ENCODE results near the gene POLR2A. TPM values are rescaled to one million over a fixed set of nuclear protein-coding genes. Genes with fewer than 3 reads are reported as not detected.
"Not testable (repeated sequence)": the region's sequence is repeated elsewhere in the genome, so short reads cannot be mapped to it uniquely, and the experiment has no call there.

Gene POLR2A
- total RNA-seq, 1 experiment from 2014 or later: 89.6 TPM

DNA sequence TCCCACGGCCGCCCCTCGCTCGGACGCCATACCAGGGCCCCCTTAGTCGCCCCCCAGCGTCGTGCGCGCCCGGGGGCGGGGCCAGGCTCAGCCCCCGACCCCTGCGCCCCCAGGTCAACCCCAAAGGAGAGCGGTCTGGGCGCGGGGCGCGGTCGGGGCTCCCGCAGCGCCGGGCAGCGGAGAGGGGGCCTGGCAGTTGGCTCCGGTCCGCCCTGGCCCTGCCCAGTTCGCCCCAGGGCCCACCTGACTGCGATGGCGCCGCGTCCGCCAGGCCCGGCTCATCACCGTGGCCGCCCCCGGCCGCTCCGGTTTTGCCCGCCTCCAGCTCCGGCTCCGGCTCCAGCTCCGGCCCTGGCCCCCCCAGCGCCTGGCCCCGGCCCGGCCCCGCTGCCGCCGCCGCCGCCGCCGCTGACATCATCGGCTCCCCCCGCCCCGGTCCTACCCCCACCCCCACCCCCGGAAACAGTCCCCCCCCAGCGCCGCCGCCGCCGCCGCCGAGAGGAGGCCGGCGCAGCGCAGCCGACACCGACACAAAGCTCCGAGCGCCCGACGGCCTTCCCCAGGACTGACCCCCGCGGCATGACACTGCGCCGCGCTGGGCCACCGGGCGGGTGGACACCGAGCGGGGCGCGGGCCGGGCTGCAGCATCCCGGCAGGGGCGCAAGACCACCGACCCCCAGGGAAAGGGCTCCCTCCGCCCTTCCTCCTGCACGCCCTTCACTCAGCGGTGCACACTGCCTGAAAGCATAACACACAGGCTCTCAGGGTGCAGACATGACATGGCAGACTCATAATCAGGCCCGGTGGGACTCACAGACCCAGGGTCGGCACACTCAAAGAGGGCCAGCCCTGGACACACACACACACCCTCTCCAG, 4.7 kb upstream of the POLR2A start, which contains the start of gene ZBTB4:
TSS of gene ZBTB4 (minus strand) at position 419 of the 876 bp plus-strand sequence. CDS start 12,830 bp downstream, outside the sequence.
- no peaks in the 10 kb centered on the region for H3K9me3 Mint-ChIP-seq (ENCODE audit: unreplicated experiment)
- no peaks in the 10 kb centered on the region for H3K27me3 Mint-ChIP-seq (ENCODE audit: insufficient read depth, unreplicated experiment)
- TF ChIP-seq CTCF (IDR thresholded peaks at IDR 0.05; ENCODE audit: unreplicated experiment): no peak
- no TSS peak for BruUV-seq (replicated peaks)
- H3K27ac Mint-ChIP-seq (ENCODE audit: low read depth, unreplicated experiment): peak within 1 kb of the TSS; percentile 89
- CTCF ChIA-PET: interaction anchor here (0.5 to 1.4 kb wide), 6 partner anchors 9 to 124 kb away, joined by 3 to 7 read pairs (median 4); partner anchors contain the start of gene TMEM102
- H3K4me3 Mint-ChIP-seq (ENCODE audit: unreplicated experiment): peak within 1 kb of the TSS; percentile 84
- H3K36me3 Mint-ChIP-seq (ENCODE audit: insufficient read depth, unreplicated experiment): peaks cover 32% of the 10 kb centered on the region
- DNase-seq (ENCODE audit: unreplicated experiment): no peak
- POLR2A ChIA-PET: interaction anchor here (0.6 to 6.9 kb wide), 22 partner anchors 10 to 265 kb away, joined by 3 to 115 read pairs (median 4); partner anchors contain the start of genes CD68, CHRNB1, CTDNEP1 and FGF11
- H3K4me1 Mint-ChIP-seq (ENCODE audit: insufficient read depth, unreplicated experiment): peaks cover 43% of the 10 kb centered on the region
- intact Hi-C loops (cut with micrococcal nuclease): loop anchor here (5.0 kb wide), 1 partner anchor 127 kb away; the partner anchor contains the start of gene KCTD11

DNA sequence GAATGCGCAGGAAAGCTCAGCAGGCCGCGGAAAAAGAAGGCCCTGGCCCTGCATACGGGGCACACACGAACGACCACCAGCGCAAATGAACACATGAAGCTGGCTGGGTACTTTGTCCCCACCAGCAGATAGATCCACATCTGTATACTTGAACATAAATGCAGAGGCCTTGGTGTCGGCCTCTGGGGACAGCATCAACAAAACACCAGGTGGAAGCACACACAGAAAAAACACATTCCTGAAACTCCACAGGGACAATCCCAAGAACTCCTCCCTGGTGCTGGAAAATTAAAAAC, 4.1 kb upstream of the POLR2A start:
- H3K9me3 Mint-ChIP-seq (ENCODE audit: unreplicated experiment): no peaks in the 10 kb centered on the region
- H3K4me1 Mint-ChIP-seq (ENCODE audit: insufficient read depth, unreplicated experiment): peaks cover 43% of the 10 kb centered on the region
- H3K36me3 Mint-ChIP-seq (ENCODE audit: insufficient read depth, unreplicated experiment): peaks cover 36% of the 10 kb centered on the region
- ChIA-PET CTCF (interaction anchor here (0.5 to 1.4 kb wide), 6 partner anchors 44 to 125 kb away, joined by 3 to 7 read pairs (median 4); partner anchors contain the start of gene TMEM102), POLR2A (interaction anchor here (0.7 to 6.9 kb wide), 17 partner anchors 10 to 239 kb away, joined by 3 to 115 read pairs (median 5); partner anchors contain the start of genes CD68, CHRNB1, FGF11 and FXR2)
- no TSS peak for BruUV-seq (replicated peaks)
- intact Hi-C loops (cut with micrococcal nuclease): loop anchor here (5.0 kb wide), 1 partner anchor 128 kb away; the partner anchor contains the start of gene KCTD11
- TF ChIP-seq CTCF (IDR thresholded peaks at IDR 0.05; ENCODE audit: unreplicated experiment): no peak
- peak overlapping the region; percentile 89 for H3K27ac Mint-ChIP-seq (ENCODE audit: low read depth, unreplicated experiment)
- peak overlapping the region; percentile 84 for H3K4me3 Mint-ChIP-seq (ENCODE audit: unreplicated experiment)
- no peaks in the 10 kb centered on the region for H3K27me3 Mint-ChIP-seq (ENCODE audit: insufficient read depth, unreplicated experiment)
- no peak for DNase-seq (ENCODE audit: unreplicated experiment)

- Mint-ChIP-seq H3K4me3 (ENCODE audit: unreplicated experiment) (peak within 1 kb of the TSS; percentile 84), H3K27ac (ENCODE audit: low read depth, unreplicated experiment) (peak within 1 kb of the TSS; percentile 89), H3K36me3 (ENCODE audit: insufficient read depth, unreplicated experiment) (peaks cover 37% of the 10 kb centered on the region), H3K4me1 (ENCODE audit: insufficient read depth, unreplicated experiment) (peaks cover 43% of the 10 kb centered on the region)
- CTCF ChIA-PET: interaction anchor here (0.6 to 1.4 kb wide), 4 partner anchors 40 to 142 kb away, joined by 3 to 6 read pairs (median 4); no protein-coding TSS in a partner anchor
- POLR2A ChIA-PET: interaction anchor here (0.6 to 6.9 kb wide), 4 partner anchors 43 to 516 kb away, joined by 3 to 115 read pairs (median 24); partner anchors contain the start of genes FGF11, FXR2, SENP3 and TMEM102
- H3K9me3 Mint-ChIP-seq (ENCODE audit: unreplicated experiment); DNase-seq (ENCODE audit: unreplicated experiment); BruUV-seq (replicated peaks); H3K27me3 Mint-ChIP-seq (ENCODE audit: insufficient read depth, unreplicated experiment): not testable (repeated sequence)
- intact Hi-C loops (cut with micrococcal nuclease): loop anchor here (5.0 kb wide), 1 partner anchor 129 kb away; the partner anchor contains the start of gene KCTD11
Observed at GRCh38 chr17:7481275-7481674, 2.9 kb upstream of the POLR2A start, which contains the start of gene SLC35G6. Gene SLC35G6, plus strand, starts transcription at chr17:7481446. Its CDS starts 71 bp downstream, at chr17:7481517.

GRCh38 chr17:7481842-7482741, 2.1 kb upstream of the POLR2A start:
- ChIA-PET CTCF (interaction anchor here (0.6 to 0.9 kb wide), 2 partner anchors 79 to 141 kb away, joined by 3 read pairs; no protein-coding TSS in a partner anchor), POLR2A (interaction anchor here (4.5 kb wide), 2 partner anchors 40 to 205 kb away, joined by 51 to 58 read pairs; partner anchors contain the start of genes CHRNB1, TP53 and WRAP53)
- not testable (repeated sequence) for H3K27me3 Mint-ChIP-seq (ENCODE audit: insufficient read depth, unreplicated experiment); DNase-seq (ENCODE audit: unreplicated experiment); BruUV-seq (replicated peaks); H3K9me3 Mint-ChIP-seq (ENCODE audit: unreplicated experiment)
- H3K27ac Mint-ChIP-seq (ENCODE audit: low read depth, unreplicated experiment): peak overlapping the region; percentile 100
- H3K36me3 Mint-ChIP-seq (ENCODE audit: insufficient read depth, unreplicated experiment): peaks cover 41% of the 10 kb centered on the region
- H3K4me3 Mint-ChIP-seq (ENCODE audit: unreplicated experiment): peak overlapping the region; percentile 79
- intact Hi-C loops (cut with micrococcal nuclease): loop anchor here (5.0 kb wide), 1 partner anchor 130 kb away; the partner anchor contains the start of gene KCTD11
- H3K4me1 Mint-ChIP-seq (ENCODE audit: insufficient read depth, unreplicated experiment): peaks cover 41% of the 10 kb centered on the region

- peaks cover 41% of the 10 kb centered on the region for H3K4me1 Mint-ChIP-seq (ENCODE audit: insufficient read depth, unreplicated experiment)
- BruUV-seq (replicated peaks): not testable (repeated sequence)
Observed at GRCh38 chr17:7482742-7483088, 1.5 kb upstream of the POLR2A start.

More at GRCh38 chr17:7482742-7483088, 1.5 kb upstream of the POLR2A start:
- H3K9me3 Mint-ChIP-seq (ENCODE audit: unreplicated experiment); CTCF ChIA-PET; DNase-seq (ENCODE audit: unreplicated experiment); H3K27me3 Mint-ChIP-seq (ENCODE audit: insufficient read depth, unreplicated experiment): not testable (repeated sequence)
- intact Hi-C loops (cut with micrococcal nuclease): loop anchor here (5.0 kb wide), 1 partner anchor 130 kb away; the partner anchor contains the start of gene KCTD11
- peak overlapping the region; percentile 79 for H3K4me3 Mint-ChIP-seq (ENCODE audit: unreplicated experiment)
- POLR2A ChIA-PET: interaction anchor here (0.6 to 5.1 kb wide), 9 partner anchors 23 to 657 kb away, joined by 3 to 90 read pairs (median 16); partner anchors contain the start of genes CHRNB1, MPDU1, SOX15 and TMEM102
- H3K27ac Mint-ChIP-seq (ENCODE audit: low read depth, unreplicated experiment): peak overlapping the region; percentile 100
- H3K36me3 Mint-ChIP-seq (ENCODE audit: insufficient read depth, unreplicated experiment): peaks cover 45% of the 10 kb centered on the region

Measured in MCF 10A (cell line).